Tibial nerve (tissue), 4 donors: Measurements from ENCODE around the gene COX20. TPM values are rescaled to one million over a fixed set of nuclear protein-coding genes. Genes with fewer than 3 reads are reported as not detected.

Experiments
- DNase-seq, 2 donors: peaks; one replicate each; pipeline ENCODE4 v3.0.0-alpha.2; 2019; ENCODE audit warnings: low spot score in 2 of 2
- H3K27ac ChIP-seq, 4 donors: fragments of 200-600 bp; sonication (generic) in 3 of 4; one replicate each; pipeline ENCODE4 v1.5.1; 2017 to 2019; ENCODE audit warnings: mild to moderate bottlenecking in 1 of 4
- H3K27me3 ChIP-seq, 2 donors: fragments of 200-600 bp; sonication (generic) in 1 of 2; one replicate each; pipeline versions ENCODE4 v1.5.1 to v1.6.0; 2017 to 2019
- H3K36me3 ChIP-seq, 3 donors: fragments of 200-600 bp; sonication (generic); one replicate each; pipeline ENCODE4 v1.5.1; 2018 to 2019
- H3K4me1 ChIP-seq, 4 donors: fragments of 200-600 bp; sonication (generic) in 3 of 4; one replicate each; pipeline ENCODE4 v1.5.1; 2017 to 2019
- H3K4me3 ChIP-seq, 4 donors: fragments of 200-600 bp; sonication (generic) in 3 of 4; one replicate each; pipeline ENCODE4 v1.5.1; 2017 to 2019; ENCODE audit warnings: mild to moderate bottlenecking in 1 of 4, moderate library complexity in 1 of 4
- H3K9me3 ChIP-seq, 4 donors: fragments of 200-600 bp; sonication (generic) in 3 of 4; one replicate each; pipeline ENCODE4 v1.5.1; 2017 to 2019
- EP300 ChIP-seq, 2 donors: sonication (generic); formaldehyde crosslinking; IDR thresholded peaks; one replicate each; pipeline ENCODE4 v1.6.1; 2017; ENCODE audit warnings: antibody characterized with exemption in 2 of 2, mild to moderate bottlenecking in 1 of 2
- POLR2A ChIP-seq, 2 donors: fragments of 450-650 bp; IDR thresholded peaks; one replicate each; pipeline ENCODE4 v1.6.1; 2017; ENCODE audit warnings: antibody characterized with exemption in 2 of 2, mild to moderate bottlenecking in 2 of 2, moderate library complexity in 2 of 2
- WGBS, 2 donors: methylation state at CpG; one replicate each; pipeline ENCODE4 v1.1.5; 2018; 5-methylcytosine and 5-hydroxymethylcytosine counted together
- total RNA-seq, 4 donors: library from RNA; depleted of rRNA; stranded (reverse); fragments of >200 nt; gene quantifications; one replicate each; pipeline ENCODE4 v1.1.0, GENCODE V29; 2016
- TF ChIP-seq, protein P1 (sequence below), 5 experiments: fragments of 200-600 bp in 3 of 5; fragments of 450-650 bp in 2 of 5; sonication (generic) in 3 of 5; IDR thresholded peaks; one replicate each; pipeline ENCODE4 v1.5.1; 2016 to 2019; ENCODE audit warnings: antibody characterized with exemption in 5 of 5, mild to moderate bottlenecking in 3 of 5, moderate library complexity in 2 of 5

The COX20 gene
- total RNA-seq, 4 donors from 2014 or later: 20.2 to 44.4 (median 39.5) TPM

DNA sequence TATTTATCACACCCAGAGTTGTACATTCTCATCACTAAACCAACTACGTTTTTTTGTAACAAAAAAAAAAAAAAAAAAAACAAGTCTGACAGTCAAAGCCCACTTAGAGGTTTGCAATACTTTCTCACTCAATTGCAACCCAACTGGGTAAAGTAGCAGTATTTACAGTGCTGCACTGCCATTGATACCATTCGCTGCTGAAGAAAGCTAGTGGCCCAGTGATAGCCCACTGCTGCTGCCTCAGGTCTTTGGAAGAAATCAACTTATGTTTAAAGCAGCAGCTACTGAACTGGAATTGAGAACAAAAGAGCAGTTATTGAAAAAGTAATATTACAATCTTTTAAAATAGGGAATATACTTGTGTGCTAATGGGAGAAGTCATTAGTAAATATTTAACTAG is 26.2 kb downstream of the COX20 start:
- WGBS, 2 donors: 0 to 1% methylated on average over 2 of the region's 2 CpGs
- H3K4me1 ChIP-seq: peaks cover 0 to 64% (median 44%) of the 10 kb centered on the region in 4 donors
- peak overlapping the region; percentile 100 for H3K27ac ChIP-seq
- peak overlapping the region; percentile 36 to 100 (median 96) for H3K4me3 ChIP-seq
- H3K36me3 ChIP-seq: peaks cover 0 to 40% (median 25%) of the 10 kb centered on the region in 3 donors
- no peaks in the 10 kb centered on the region for H3K9me3 ChIP-seq
- H3K27me3 ChIP-seq: no peaks in the 10 kb centered on the region
- DNase-seq: no peak
- TF ChIP-seq, protein P1, sequence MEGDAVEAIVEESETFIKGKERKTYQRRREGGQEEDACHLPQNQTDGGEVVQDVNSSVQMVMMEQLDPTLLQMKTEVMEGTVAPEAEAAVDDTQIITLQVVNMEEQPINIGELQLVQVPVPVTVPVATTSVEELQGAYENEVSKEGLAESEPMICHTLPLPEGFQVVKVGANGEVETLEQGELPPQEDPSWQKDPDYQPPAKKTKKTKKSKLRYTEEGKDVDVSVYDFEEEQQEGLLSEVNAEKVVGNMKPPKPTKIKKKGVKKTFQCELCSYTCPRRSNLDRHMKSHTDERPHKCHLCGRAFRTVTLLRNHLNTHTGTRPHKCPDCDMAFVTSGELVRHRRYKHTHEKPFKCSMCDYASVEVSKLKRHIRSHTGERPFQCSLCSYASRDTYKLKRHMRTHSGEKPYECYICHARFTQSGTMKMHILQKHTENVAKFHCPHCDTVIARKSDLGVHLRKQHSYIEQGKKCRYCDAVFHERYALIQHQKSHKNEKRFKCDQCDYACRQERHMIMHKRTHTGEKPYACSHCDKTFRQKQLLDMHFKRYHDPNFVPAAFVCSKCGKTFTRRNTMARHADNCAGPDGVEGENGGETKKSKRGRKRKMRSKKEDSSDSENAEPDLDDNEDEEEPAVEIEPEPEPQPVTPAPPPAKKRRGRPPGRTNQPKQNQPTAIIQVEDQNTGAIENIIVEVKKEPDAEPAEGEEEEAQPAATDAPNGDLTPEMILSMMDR (IDR thresholded peaks at IDR 0.05): no peak
- TF ChIP-seq POLR2A (IDR thresholded peaks at IDR 0.05): no peak
- no peak for TF ChIP-seq EP300 (IDR thresholded peaks at IDR 0.05)

DNA sequence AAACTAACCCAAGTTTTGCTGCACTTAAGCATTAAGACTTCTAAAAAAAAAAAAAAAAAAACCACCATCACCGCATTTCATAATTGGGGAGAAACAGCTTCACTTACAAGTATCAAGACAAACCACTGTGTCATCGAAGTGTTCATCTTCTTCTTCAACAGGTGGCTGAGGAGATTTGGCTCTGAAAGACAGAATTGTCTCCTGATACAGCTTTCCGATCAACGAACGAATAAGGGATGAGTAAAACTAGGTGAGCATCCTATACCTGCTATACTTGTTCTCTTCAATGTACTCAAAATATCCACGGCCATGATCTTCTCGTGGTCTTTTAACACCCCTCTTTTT is 26.9 kb downstream of the COX20 start:
- peaks cover 0 to 58% (median 43%) of the 10 kb centered on the region in 4 donors for H3K4me1 ChIP-seq

DNA sequence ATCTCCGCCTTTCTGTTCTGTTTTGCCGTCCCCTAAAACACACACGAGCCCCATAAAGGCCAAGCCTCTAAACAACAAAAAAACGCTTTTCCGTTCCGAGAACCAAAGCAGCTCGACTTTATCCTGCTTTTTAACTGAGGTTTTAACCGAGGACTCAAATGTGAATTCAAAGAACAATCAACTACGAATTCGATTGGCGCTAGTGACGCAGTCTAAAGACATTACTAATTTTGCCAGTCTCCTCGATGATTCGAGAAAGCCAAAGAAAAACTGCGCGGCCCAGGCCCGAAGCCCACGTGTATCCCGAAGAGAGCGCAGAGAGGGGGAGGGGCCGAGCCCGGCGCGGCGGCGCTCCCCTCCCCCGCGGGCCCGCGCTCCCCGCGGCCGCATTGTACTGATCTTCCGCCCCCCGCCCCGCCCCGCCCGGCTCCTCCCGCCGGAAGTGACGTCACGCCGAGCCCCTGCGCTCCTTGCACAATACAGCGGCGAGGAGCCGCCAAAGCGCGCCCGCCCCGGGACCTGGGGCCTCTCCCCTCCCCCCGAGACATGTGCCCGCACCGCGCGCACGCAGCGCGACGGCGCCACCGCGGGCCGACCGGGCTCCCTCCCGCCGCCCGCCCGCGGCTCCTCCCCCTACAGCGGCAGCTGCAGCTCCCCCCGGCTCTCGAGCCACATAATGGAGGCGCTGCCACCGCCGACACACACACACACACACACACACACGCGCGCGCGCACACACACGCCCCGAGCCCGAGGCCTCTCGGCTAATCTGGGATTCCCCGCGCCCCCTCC is 27.4 kb downstream of the COX20 start:
- TF ChIP-seq POLR2A (IDR thresholded peaks at IDR 0.05) (peak; percentile 73 to 82), EP300 (IDR thresholded peaks at IDR 0.05) (peak; percentile 31 to 77)
- TF ChIP-seq, protein P1 (IDR thresholded peaks at IDR 0.05): peak in 1 of 5 experiments; percentile 3
- Histone ChIP-seq H3K9me3 (no peaks in the 10 kb centered on the region), H3K27ac (peak overlapping the region; percentile 100), H3K36me3 (peaks cover 0 to 28% (median 13%) of the 10 kb centered on the region in 3 donors), H3K27me3 (no peaks in the 10 kb centered on the region), H3K4me1 (peaks cover 0 to 52% (median 40%) of the 10 kb centered on the region in 4 donors), H3K4me3 (peak overlapping the region; percentile 95 to 100 (median 97))
- 1% methylated on average over 45 to 55 of the region's 87 CpGs for WGBS, 2 donors
- DNase-seq: peak; percentile 97 to 98

More for the DNA sequence above, 26.9 kb downstream of the COX20 start:
- TF ChIP-seq POLR2A (IDR thresholded peaks at IDR 0.05) (no peak), EP300 (IDR thresholded peaks at IDR 0.05) (no peak)
- TF ChIP-seq, protein P1 (IDR thresholded peaks at IDR 0.05): no peak
- Histone ChIP-seq H3K27ac (peak overlapping the region; percentile 100), H3K36me3 (peaks cover 0 to 34% (median 18%) of the 10 kb centered on the region in 3 donors), H3K9me3 (no peaks in the 10 kb centered on the region), H3K27me3 (no peaks in the 10 kb centered on the region), H3K4me3 (peak overlapping the region; percentile 36 to 100 (median 96))
- no peak for DNase-seq
- 0 to 1% methylated on average over 7 of the region's 7 CpGs for WGBS, 2 donors

DNA sequence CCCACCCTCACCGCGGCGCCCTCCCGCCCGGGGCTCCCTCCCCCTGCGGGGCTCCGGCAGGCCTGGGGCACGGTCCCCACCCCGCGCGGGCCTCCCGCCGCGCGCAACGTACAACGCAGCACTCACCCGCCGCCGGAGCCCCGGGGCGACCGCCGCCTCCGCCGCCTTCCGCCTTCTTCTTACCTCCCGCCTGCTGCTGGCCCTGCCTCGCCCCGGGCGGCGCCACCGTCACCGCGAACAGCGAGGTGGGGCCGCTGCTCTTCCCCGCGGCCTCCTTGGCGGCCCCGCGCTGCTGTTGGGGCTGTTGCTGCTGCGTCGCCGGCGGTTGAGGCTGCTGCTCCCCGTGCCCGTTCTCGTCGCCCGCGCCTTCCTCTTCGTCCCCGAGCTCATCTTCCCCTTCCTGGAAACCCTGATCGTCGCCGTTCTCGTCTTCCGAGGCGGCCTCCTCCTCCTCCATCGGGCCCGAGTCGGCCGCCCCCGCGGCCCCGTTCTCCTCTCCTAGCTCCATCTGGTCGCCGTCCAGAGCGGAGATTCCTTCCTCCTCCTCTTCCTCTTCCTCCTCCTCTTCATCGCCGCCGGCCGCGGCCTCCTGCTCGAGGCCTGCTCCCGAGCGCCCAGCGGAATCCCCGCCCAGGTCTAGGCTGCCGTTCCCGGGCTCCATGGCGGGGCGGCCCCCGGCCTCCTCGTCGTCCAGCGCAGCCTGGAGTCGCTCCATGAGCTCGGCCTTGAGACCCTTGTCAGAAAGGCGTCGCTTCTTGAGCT is 28.2 kb downstream of the COX20 start:
- no peaks in the 10 kb centered on the region for H3K27me3 ChIP-seq
- H3K9me3 ChIP-seq: no peaks in the 10 kb centered on the region
- H3K4me3 ChIP-seq: peak overlapping the region; percentile 95 to 100 (median 97)
- H3K4me1 ChIP-seq: peaks cover 0 to 44% (median 38%) of the 10 kb centered on the region in 4 donors
- no peak for TF ChIP-seq POLR2A (IDR thresholded peaks at IDR 0.05)
- TF ChIP-seq EP300 (IDR thresholded peaks at IDR 0.05): no peak
- TF ChIP-seq, protein P1 (IDR thresholded peaks at IDR 0.05): no peak
- H3K27ac ChIP-seq: peak overlapping the region; percentile 100
- peaks cover 0 to 21% (median 6%) of the 10 kb centered on the region in 3 donors for H3K36me3 ChIP-seq
- DNase-seq: peak; percentile 14 to 24
- 0 to 1% methylated on average over 59 to 70 of the region's 92 CpGs for WGBS, 2 donors
